Measurements from ENCODE around the gene POM121L12. TPM values are rescaled to one million over a fixed set of nuclear protein-coding genes. Genes with fewer than 3 reads are reported as not detected.

POM121L12 gene
- total RNA-seq (2014; rRNA removed) (not detected in 2 replicates), Bru-seq, nascent RNA (not detected), BruChase-seq, experiment 1, labeled RNA remaining after a 6-hour chase (not detected), BruChase-seq, experiment 2, labeled RNA remaining after a 2-hour chase (not detected)
- long read RNA-seq = 0 reads

DNA sequence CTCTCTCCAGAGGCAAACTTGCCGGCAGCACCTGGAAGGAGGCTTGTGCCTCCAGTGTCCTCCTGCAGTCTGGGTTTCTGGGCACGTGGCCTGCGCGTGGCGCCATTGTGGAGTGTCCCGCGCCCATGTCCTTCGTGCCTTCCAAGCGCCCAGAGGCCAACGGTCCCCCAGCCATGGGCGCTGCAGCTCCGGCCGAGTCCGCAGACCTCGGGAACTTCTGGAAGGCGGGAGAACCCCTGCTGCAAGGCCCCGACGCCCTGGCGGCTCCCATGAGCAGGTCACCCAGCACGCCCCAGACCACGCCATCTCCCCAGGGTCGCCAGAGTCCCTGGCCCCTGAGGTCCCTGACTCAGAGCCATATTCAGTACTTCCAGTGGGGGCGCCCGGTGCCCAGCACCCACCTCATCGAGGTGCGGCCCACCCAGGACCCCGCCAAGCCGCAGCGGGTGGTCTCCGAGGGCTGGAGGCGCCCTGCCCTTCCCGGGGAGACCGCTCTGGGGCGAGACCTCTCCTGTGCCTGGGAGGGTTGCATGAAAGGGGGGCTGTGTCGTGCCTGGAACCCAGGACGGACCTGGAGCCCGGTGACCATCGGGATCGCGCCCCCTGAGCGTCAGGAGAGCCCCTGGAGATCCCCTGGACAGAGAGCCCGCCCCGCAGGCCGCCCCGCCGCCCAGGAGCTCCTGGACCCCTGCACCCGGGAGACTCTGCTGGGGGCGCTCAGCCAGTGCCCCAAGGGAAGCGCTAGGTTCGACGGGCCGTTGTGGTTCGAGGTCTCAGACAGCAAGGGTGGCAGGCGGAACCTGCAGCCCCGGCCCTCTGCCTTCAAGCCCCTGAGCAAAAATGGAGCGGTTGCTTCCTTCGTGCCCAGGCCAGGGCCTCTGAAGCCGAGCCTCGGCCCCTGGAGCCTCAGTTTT, at the start of gene POM121L12:
TSS of gene POM121L12 (plus strand) at position 135 of the 914 bp plus-strand sequence. CDS start at position 174, 39 bp downstream.
- intact Hi-C loops (cut with micrococcal nuclease) = no loop called here
- H3K4me1 ChIP-seq (ENCODE audit: insufficient read depth, low read length) = no peaks in the 10 kb centered on the region
- no peaks in the 10 kb centered on the region for H3K79me2 ChIP-seq (ENCODE audit: low read length)
- ChIA-PET CTCF (no interaction called here), POLR2A (ENCODE audit: unreplicated experiment) (interaction anchor here (0.6 kb wide), 1 partner anchor 39 kb away, joined by 3 read pairs; no protein-coding TSS in a partner anchor)
- H3K36me3 ChIP-seq (ENCODE audit: low read depth, low read length) = no peaks in the 10 kb centered on the region
- TF ChIP-seq EZH2phosphoT487 (IDR thresholded peaks at IDR 0.05; ENCODE audit: borderline replicate concordance, low read length) (no peak), EZH2 (IDR thresholded peaks at IDR 0.05; ENCODE audit: low read length, unreplicated experiment) (no peak), CTCF (conservative IDR thresholded peaks at IDR 0.05; ENCODE audit: low read depth, low read length) (no peak)
- H2AFZ ChIP-seq (ENCODE audit: low read length) = no peak within 1 kb of the TSS
- no peaks in the 10 kb centered on the region for H4K20me1 ChIP-seq (ENCODE audit: low read length)
- H3K9me3 ChIP-seq (ENCODE audit: low read length) = no peaks in the 10 kb centered on the region
- BruUV-seq (replicated peaks) = no TSS peak
- ATAC-seq = no peak
- no peaks in the 10 kb centered on the region for H3F3A ChIP-seq (ENCODE audit: low read length, unreplicated experiment)
- no peaks in the 10 kb centered on the region for H3K27me3 ChIP-seq (ENCODE audit: low read length)
- no peak within 1 kb of the TSS for H3K27ac ChIP-seq (ENCODE audit: low read length)
- DNase-seq = no peak
- H3K9me2 ChIP-seq (replicated peaks; ENCODE audit: low read length) = no peaks in the 10 kb centered on the region
- no peak within 1 kb of the TSS for H3K9ac ChIP-seq (ENCODE audit: low read length)
- no peak within 1 kb of the TSS for H3K4me2 ChIP-seq (ENCODE audit: low read length)
- H3K4me3 ChIP-seq (ENCODE audit: low read length) = no peak within 1 kb of the TSS

GRCh38 chr7:52992001-52992400, 43.4 kb upstream of the POM121L12 start:
- H3K9me2 ChIP-seq (replicated peaks; ENCODE audit: low read length) = no peaks in the 10 kb centered on the region
- no peaks in the 10 kb centered on the region for H3K27me3 ChIP-seq (ENCODE audit: low read length)
- H3K4me1 ChIP-seq (ENCODE audit: insufficient read depth, low read length) = no peaks in the 10 kb centered on the region
- no peaks in the 10 kb centered on the region for H3K36me3 ChIP-seq (ENCODE audit: low read depth, low read length)
- H3K4me2 ChIP-seq (ENCODE audit: low read length) = no peak overlapping the region
- H3K27ac ChIP-seq (ENCODE audit: low read length) = no peak overlapping the region
- DNase-seq = no peak
- no peak for TF ChIP-seq EZH2phosphoT487 (IDR thresholded peaks at IDR 0.05; ENCODE audit: borderline replicate concordance, low read length)
- TF ChIP-seq CTCF (conservative IDR thresholded peaks at IDR 0.05; ENCODE audit: low read depth, low read length) = no peak
- TF ChIP-seq EZH2 (IDR thresholded peaks at IDR 0.05; ENCODE audit: low read length, unreplicated experiment) = no peak
- intact Hi-C loops (cut with micrococcal nuclease) = no loop called here
- H3K79me2 ChIP-seq (ENCODE audit: low read length) = no peaks in the 10 kb centered on the region
- no peaks in the 10 kb centered on the region for H4K20me1 ChIP-seq (ENCODE audit: low read length)
- ChIA-PET CTCF (no interaction called here), POLR2A (ENCODE audit: unreplicated experiment) (no interaction called here)
- no peak for ATAC-seq
- H3K4me3 ChIP-seq (ENCODE audit: low read length) = no peak overlapping the region
- no peak overlapping the region for H3K9ac ChIP-seq (ENCODE audit: low read length)
- no peaks in the 10 kb centered on the region for H3K9me3 ChIP-seq (ENCODE audit: low read length)
- no peaks in the 10 kb centered on the region for H3F3A ChIP-seq (ENCODE audit: low read length, unreplicated experiment)
- no peak overlapping the region for H2AFZ ChIP-seq (ENCODE audit: low read length)
- no TSS peak for BruUV-seq (replicated peaks)

All from PC-3 (cell line).